AG08396 (cell line): ENCODE results near the gene CTTNBP2.
A peak's percentile ranks its signal among the peaks of the same experiment; 100 is the strongest.

Source experiments
- DNase-seq: peaks from one replicate; pipeline ENCODE4 v3.0.0; 2012; ENCODE audit warnings: low spot score, mixed read lengths

CTTNBP2 gene

GRCh38 chr7:117873310-117874190 lies at the start of gene CTTNBP2:
TSS of gene CTTNBP2 (minus strand) at chr7:117873441. CDS start at chr7:117873415, 26 bp downstream.
- peak; percentile 81 for DNase-seq

DNA sequence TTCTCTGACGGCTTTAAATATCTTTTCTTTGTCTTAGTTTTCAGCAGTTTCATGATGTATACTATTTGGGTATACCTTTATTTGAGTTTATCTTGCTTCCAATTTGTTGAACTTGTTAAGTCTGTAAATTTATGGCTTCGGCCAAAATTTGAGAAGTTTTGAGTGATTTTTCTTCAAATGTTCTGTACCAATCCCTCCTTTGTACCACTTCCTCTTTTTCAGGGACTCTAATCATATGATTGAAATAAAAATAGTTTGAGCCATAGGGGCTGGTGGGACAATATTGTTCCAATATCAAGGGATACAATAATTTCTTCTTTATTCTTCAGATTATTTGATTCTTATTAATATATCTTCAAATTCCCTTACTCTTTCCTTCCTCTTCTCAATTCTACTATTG lies 43.1 kb upstream of the CTTNBP2 start:
- DNase-seq: no peak

- no peak for DNase-seq
Observed at GRCh38 chr7:117912421-117912820, 39.2 kb upstream of the CTTNBP2 start.

- no peak for DNase-seq
Observed at GRCh38 chr7:117908031-117908795, 35.0 kb upstream of the CTTNBP2 start.

DNA sequence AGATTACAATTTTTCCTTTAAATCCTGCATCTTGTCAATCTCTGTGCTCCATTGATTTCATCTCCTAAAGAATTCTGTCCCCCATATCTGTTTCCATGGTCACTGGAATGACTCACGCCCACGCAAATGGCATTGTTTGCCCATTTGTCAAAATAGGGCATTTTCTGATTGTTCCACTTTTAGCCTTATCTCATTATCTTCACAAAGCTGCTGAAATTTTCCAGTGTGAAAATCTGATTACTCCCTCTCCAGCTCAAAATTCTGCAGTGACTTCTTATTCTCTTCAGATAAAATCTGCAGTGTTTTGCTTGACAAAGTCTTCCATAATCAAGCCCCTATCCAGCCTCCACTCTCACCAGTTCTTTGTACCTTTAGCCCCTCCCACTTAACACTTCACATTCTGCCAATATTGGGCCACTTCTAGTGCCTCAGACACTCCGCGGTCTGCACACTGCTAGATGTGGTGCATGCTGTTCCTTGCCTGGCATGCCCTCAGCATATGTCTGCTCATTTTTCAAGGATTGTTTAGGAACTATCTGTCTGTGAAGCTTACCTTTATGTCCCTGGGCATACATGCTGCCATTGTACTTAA lies 33.9 kb upstream of the CTTNBP2 start:
- no peak for DNase-seq

DNA sequence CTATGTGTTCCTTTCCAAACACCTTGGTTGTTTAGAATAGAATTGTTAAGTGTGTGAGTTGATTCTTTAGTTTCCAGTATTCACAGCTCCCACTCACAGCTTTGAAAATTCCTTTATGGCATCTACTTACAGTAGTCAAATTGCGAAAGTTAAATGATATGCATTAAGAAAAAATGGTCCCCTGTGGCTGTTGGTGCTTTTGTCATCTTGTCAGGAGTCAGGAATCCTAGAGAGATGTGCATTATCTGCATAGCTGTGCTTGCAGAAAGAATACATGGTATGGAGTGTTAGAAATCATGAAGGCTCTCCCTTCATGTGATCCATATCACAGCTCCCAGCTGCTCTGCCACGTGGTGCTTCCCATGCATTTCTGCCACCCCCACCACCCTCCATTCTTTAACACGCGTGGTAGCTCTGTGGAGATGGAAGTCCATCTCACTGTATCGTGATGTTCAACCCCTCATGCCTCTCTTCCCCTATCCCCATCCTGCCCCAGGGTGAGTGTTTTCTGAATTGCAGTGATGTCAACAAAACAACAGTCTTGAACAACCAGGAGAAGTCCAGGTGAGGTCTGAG lies 29.2 kb upstream of the CTTNBP2 start:
- DNase-seq: no peak

DNA sequence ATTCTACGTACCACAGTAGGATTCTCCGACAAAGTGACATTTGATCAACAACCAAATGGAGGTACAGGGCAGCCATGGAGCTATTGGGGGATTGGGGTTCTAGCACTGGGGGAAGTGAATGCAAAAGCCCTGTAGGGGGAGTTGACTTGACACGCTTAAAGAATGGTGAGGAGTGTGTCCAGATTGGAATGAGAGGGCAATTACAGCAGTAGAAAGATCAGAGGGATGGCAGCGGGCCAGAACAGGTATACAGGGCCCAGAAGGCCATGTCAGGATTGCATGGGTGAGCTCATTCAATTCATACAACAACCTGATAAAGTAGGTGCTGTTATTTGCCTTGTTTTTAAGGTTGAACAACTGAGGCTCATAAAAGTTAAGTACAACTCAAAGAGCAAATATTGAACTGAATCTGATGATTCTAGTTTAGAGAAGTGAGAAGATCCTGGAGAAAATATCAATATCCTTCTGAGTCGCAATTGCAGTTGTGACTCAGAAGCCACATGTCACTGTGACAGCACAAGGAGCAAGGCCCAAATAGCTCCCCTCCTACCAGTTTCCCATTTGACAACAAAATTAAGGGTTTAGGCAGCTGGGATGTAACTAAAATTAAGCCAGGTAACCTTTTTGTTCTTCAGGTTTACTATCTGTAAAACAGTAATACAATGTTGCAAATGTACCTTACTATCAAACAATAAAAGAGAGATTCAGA lies 28.0 kb upstream of the CTTNBP2 start:
- DNase-seq: no peak

GRCh38 chr7:117896339-117896738 lies 23.1 kb upstream of the CTTNBP2 start:
- no peak for DNase-seq

DNA sequence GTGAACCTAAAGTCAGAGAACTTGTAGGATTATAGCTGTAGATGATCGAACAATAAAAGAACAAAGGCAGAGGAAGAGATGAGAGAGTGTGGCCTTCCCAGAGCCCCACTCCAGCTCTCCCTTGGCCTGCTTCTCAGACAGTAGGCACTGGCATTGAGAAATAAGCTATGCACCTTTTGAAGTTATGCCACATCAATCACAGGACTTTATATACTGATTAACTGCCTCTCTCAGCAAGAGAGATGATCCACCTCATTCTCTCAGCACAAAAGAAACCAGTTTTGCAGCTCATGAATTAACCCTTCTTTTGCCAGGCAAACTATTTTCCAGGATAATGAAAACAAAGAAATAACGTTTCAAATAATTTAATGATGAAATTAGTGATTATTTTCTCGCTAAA lies 22.0 kb upstream of the CTTNBP2 start:
- DNase-seq: no peak

GRCh38 chr7:117894037-117894436 lies 20.8 kb upstream of the CTTNBP2 start:
- no peak for DNase-seq

GRCh38 chr7:117892821-117893220 lies 19.6 kb upstream of the CTTNBP2 start:
- DNase-seq: no peak

DNA sequence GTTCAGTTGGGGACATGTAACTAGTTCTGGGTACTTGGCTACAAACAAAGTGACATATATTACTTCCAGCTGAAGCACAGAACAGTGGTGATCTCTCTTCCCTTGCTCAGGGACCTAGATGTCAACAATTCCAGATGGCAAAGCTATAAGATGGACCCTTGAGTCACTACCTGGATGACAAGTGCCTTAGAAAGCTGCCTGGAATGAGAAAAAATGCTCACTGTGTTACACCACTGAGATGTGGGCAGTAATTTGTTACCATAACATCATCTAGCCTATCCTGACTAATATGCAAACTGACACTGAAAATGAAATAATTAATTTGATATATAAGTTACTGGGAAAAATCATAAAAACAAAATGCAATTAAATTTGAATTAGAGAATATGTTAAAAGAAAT lies 16.4 kb upstream of the CTTNBP2 start:
- no peak for DNase-seq

DNA sequence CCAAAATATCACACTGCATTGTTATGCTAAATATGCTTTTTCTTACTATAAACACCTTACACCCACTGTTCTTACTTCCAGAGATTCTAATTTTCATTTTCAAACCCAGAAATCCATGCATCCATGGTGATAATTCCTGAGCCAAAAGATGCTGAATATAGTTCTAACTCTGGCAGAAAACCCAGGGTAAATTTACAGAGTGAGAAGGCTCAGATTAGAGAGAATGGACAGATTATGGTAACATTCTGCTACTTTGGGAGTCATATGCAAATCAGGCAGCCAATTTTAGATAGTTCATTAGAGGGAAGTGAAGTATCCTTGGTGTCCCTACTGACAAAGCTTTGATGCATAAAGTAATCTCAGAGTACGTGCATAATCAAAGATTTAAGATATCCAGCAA lies 15.4 kb upstream of the CTTNBP2 start:
- no peak for DNase-seq

DNA sequence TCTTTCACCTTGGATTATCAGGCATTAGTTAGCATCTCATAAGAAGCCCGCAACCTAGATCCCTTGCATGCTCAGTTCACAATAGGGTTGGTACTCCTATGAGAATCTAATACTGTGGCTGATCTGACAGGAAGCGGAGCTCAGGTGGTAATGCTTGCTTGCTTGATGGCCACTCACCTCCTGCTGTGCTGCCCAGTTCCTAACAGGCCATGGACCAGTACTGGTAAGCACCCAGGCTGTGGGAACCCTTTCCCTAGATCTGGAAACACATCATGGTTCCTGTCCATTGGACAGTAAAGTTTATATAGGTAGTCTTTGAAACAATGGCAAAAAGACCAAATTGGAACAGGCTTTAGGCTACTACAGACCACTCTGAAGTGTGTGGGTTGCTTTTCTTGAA lies 9.4 kb upstream of the CTTNBP2 start:
- no peak for DNase-seq

- no peak for DNase-seq
Observed at GRCh38 chr7:117876761-117877160, 3.5 kb upstream of the CTTNBP2 start.

DNA sequence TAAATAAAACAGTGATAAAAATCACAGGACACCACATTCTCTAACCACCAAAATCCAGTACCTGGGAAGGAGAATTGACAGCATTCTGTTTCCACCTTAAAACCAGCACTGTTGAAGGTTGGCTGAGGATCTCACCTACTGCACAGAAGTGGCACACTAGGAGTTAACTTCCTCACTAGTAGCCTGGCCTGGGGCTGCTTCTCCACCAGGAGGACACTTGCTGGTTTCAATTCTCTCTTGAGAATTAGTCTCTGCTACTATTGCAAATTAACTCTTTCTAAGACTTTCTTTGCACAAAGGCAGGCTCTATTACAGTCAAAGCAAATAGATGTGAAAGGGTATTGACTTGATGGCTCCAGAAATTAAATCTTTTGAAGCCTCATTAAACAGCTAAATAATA lies 2.3 kb upstream of the CTTNBP2 start:
- DNase-seq: peak; percentile 37

GRCh38 chr7:117874191-117874700 lies 1.0 kb upstream of the CTTNBP2 start:
- DNase-seq: no peak

DNA sequence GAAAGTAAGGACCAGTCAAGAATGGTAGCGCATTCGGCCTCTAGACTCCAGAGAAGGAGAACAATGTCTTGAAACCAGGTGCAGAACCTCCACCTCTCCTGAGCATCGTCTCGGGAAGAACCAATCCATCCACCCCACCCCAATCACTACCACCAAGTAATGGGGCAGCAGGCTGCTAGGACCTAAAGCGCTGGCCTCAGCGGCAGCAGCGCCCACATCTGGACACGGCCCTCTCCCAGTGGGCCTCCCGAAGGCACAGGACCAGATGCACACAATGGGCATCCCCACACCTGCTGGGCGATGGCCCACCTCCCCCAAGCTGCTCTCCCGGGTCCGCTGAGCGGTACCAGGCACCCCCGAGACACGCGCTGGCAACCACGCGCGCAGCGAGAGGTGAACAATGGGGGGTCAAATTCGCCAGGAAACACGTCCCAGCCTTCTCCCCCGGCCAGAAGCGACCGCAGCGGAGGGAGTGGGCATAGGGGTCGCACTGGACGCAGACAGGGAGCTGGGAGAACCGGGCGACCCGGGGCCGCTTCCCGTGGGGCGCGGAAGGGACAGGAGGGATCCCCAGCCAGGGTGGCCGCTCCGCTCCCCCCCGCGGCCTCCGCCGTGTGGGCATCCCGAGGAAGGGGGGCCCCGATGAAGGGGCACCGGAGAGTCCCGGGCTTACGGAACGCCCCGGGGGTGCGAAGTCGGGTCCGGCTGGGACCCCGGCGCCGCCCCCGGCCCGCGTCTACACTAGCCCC lies 506 bp downstream of the CTTNBP2 start:
- DNase-seq: peak; percentile 30

DNA sequence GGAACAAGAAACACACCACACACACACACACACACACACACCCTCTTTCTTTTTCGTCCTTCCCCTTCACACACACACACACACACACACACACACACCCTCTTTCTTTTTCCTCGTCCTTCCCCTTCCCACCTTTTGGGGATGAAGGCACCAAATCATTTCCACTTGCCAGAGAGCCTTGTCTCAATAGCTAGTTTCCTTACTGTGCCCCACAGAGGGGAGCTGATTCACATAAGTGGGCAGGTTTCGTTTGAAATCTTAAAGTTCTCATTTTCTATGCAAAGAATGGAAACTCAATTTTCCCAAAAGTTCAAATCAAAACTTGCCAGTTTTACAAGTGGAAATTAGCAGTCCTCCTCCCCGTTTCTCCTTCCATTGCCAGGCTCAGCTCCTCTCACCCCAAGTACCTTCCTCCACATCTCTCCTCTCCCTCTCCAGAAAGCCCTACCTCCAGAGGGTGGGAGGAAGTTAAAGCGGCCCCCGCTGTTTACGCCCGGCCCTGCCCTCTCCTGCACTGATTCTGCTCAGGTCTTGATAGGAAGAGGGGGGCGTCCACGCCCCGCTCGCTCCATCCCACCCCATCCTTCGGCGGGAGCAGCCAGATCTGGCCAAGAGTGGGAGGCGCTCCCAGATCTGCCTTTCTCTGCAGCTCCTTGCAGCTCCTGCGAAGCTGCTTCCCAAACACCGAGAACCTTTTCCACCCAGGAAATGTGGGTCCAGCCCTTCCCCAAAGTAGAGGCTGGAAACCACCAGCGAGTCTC lies 1.3 kb downstream of the CTTNBP2 start:
- DNase-seq: peak; percentile 32

DNA sequence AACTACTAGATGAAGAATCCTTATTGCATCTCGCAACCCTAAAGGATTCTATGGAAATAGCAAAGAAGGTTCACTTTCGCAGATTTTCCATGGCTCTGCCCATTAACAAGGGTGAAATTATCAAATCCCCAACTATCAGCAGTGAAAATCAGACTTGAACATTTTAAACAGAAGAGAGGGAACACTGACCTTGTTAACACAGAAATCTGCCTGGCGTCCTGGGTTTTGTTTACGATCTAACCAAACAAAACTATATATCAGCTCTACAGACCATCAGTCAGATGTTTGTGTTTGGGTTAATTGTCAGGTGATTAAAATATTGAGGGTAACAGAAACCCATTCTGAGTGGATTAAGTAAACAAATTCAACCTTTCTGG lies 1.9 kb downstream of the CTTNBP2 start:
- DNase-seq: no peak
